Caki2 (cell line): ENCODE results near the gene UNC5A. TPM values are rescaled to one million over a fixed set of nuclear protein-coding genes. Genes with fewer than 3 reads are reported as not detected.

ENCODE experiments used
- DNase-seq: peaks from one replicate; pipeline ENCODE4 v3.0.0-alpha.2; 2015; ENCODE audit warnings: low read depth
- in situ Hi-C: cut with HindIII; loops from 2 replicates; pipeline ENCODE4 v1.10.0; 2016; ENCODE audit warnings: low sequenced_read_pairs, low pct_unique_long_range_greater_than_20kb, mixed read lengths
- total RNA-seq: library from RNA; depleted of rRNA; stranded (reverse); fragments of >200 nt; shearing (Covaris generic); gene quantifications from 2 replicates; pipeline ENCODE4 v1.2.3, GENCODE V29; 2014; ENCODE audit warnings: low replicate concordance; rRNA removed

Gene UNC5A
- total RNA-seq, 1 experiment from 2014 or later, result 6.8 TPM

- in situ Hi-C loops, result no loop called here
- no peak for DNase-seq
These were observed 108.3 kb downstream of the UNC5A start for GRCh38 chr5:176918613-176919012.

GRCh38 chr5:176921714-176922113 is 111.4 kb downstream of the UNC5A start:
- in situ Hi-C loops, result no loop called here
- DNase-seq, result no peak

- in situ Hi-C loops, result no loop called here
- DNase-seq, result no peak
These were observed 112.5 kb downstream of the UNC5A start for GRCh38 chr5:176922817-176923216.

GRCh38 chr5:176927562-176927961 is 117.2 kb downstream of the UNC5A start:
- DNase-seq, result no peak
- in situ Hi-C loops, result no loop called here

- in situ Hi-C loops, result no loop called here
- DNase-seq, result no peak
These were observed 119.3 kb downstream of the UNC5A start for GRCh38 chr5:176929654-176930053.

Other genes with a start within 250 kb of the UNC5A start
- gene GPRIN1, start 200.4 kb upstream of the UNC5A start, total RNA-seq, result 30.1 and 36.8 TPM in 2 replicates
- gene SNCB, start 180.0 kb upstream of the UNC5A start, total RNA-seq, result not detected in 2 replicates
- not detected in 2 replicates for gene EIF4E1B, start 179.9 kb upstream of the UNC5A start, total RNA-seq
- gene TSPAN17, start 163.1 kb upstream of the UNC5A start, total RNA-seq, result 93.4 and 126 TPM in 2 replicates
- gene HK3, start 88.8 kb downstream of the UNC5A start, total RNA-seq, result not detected in 2 replicates
- 41.8 and 72.2 TPM in 2 replicates for gene UIMC1, start 196.2 kb downstream of the UNC5A start, total RNA-seq
- gene ZNF346, start 212.1 kb downstream of the UNC5A start, total RNA-seq, result 23.8 and 26.0 TPM in 2 replicates